NCI-H2029 treated with DMSO at 0.1 percent for 48 hours (cell line): ENCODE measurements around the gene ZNF576.
A peak's percentile ranks its signal among the peaks of the same experiment; 100 is the strongest.
"Not testable (repeated sequence)": the region's sequence is repeated elsewhere in the genome, so short reads cannot be mapped to it uniquely, and the experiment has no call there.

ENCODE experiments used
- DNase-seq: peaks from one replicate; lab custom pipeline; 2025; lab: John Stamatoyannopoulos, UW

Gene ZNF576

GRCh38 chr19:43575156-43575950 is 21.0 kb upstream of the ZNF576 start, which contains the start of the genes PINLYP and XRCC1:
PINLYP (plus strand) TSS chr19:43575801; CDS start chr19:43577192, 1,391 bp downstream.
XRCC1 (minus strand) TSS chr19:43575527; CDS start chr19:43575458, 69 bp downstream.
- peak; percentile 97 for DNase-seq

GRCh38 chr19:43575955-43576878 is 20.2 kb upstream of the ZNF576 start:
- no peak for DNase-seq

- no peak for DNase-seq
Measured at GRCh38 chr19:43578787-43579186, 17.6 kb upstream of the ZNF576 start.

GRCh38 chr19:43581467-43581866 is 14.9 kb upstream of the ZNF576 start:
- DNase-seq, result no peak

GRCh38 chr19:43582495-43582894 is 13.9 kb upstream of the ZNF576 start:
- DNase-seq, result no peak

- DNase-seq, result no peak
Measured at GRCh38 chr19:43584484-43584883, 11.9 kb upstream of the ZNF576 start.

- DNase-seq, result no peak
Measured at GRCh38 chr19:43586346-43586745, 10.0 kb upstream of the ZNF576 start.

GRCh38 chr19:43587029-43587428 is 9.4 kb upstream of the ZNF576 start:
- not testable (repeated sequence) for DNase-seq

- no peak for DNase-seq
Measured at GRCh38 chr19:43589277-43589676, 7.1 kb upstream of the ZNF576 start.

GRCh38 chr19:43589678-43590077 is 6.7 kb upstream of the ZNF576 start:
- DNase-seq, result no peak

GRCh38 chr19:43591904-43592772 is 4.3 kb upstream of the ZNF576 start:
- no peak for DNase-seq

GRCh38 chr19:43592800-43593350 is 3.5 kb upstream of the ZNF576 start:
- DNase-seq, result no peak

GRCh38 chr19:43594081-43594697 is 2.2 kb upstream of the ZNF576 start:
- no peak for DNase-seq

GRCh38 chr19:43594710-43595604 is 1.4 kb upstream of the ZNF576 start:
- DNase-seq, result peak; percentile 37

GRCh38 chr19:43595605-43595998 is 793 bp upstream of the ZNF576 start:
- no peak for DNase-seq

GRCh38 chr19:43596842-43597461 is 557 bp downstream of the ZNF576 start:
- no peak for DNase-seq

- no peak for DNase-seq
Measured at GRCh38 chr19:43597876-43598275, 1.5 kb downstream of the ZNF576 start.

GRCh38 chr19:43598445-43599240 is 2.2 kb downstream of the ZNF576 start:
- no peak for DNase-seq
